Sciatic nerve (tissue), 2 donors: ENCODE results near the gene KRT35. TPM values are rescaled to one million over a fixed set of nuclear protein-coding genes. Genes with fewer than 3 reads are reported as not detected.

Source experiments
- ATAC-seq: fragments of 200-7000 bp; cut with Tn5 transposase; one replicate; pipeline ENCODE4 v1.9.1; 2020; ENCODE audit warnings: mild to moderate bottlenecking, moderate library complexity
- DNase-seq: peaks from one replicate; pipeline ENCODE4 v3.0.0-alpha.2; 2020; ENCODE audit warnings: low spot score
- intact Hi-C: fragments of 100-400 bp; cut with DNase I; formaldehyde crosslinking; loops from one replicate; pipeline ENCODE4 v1.14.2; 2022
- total RNA-seq: library from RNA; stranded (reverse); fragmentation: NEBNext Ultra II Directional; extraction: Animal tissue kit (Norgen Biotek cat#: 25700); gene quantifications from one replicate; pipeline ENCODE4 v1.2.1, GENCODE V29; 2021
- donor health status: DM: no; HTN: no; CAD: no.
- donor health status: DM: no; HTN: no; CAD: no.

KRT35 gene
- total RNA-seq, 1 donor from 2014 or later = 0.18 TPM

DNA sequence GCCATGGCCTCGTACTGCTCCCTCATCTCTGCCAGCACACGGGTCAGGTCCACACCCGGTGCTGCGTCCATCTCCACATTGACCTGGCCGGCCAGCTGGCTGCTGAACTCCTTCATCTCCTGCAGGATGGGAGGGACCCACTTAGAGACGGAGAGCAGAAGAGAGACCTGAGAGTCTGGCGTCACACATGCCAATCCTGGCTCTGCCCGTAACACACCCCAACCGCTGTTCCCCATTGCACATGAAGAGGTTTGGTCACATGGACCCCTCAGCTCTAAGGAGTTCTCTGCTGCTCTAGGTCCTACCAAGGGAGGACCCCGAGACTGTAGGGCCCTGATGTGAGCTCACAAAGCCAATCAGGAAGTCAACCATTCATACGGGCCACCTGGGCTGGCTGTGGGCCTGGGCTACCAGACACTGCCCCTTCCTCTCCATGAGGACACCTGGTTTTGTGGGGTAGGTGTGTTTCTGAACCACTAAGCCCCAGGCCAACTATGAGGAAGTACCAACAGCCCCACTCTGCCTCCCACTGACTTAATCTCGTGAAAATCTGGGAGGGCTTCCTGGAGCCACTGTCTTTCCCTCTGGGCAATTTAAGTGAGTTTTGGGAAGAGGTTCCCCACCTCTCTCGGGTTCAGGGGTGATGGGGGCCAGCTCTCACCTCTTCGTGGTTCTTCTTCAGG lies 35.3 kb upstream of the KRT35 start:
- intact Hi-C loops = no loop called here
- no peak for DNase-seq
- ATAC-seq = no peak

- intact Hi-C loops = no loop called here
- DNase-seq (no peak), ATAC-seq (peak; percentile 72)
Measured at GRCh38 chr17:41513168-41513547, 32.2 kb upstream of the KRT35 start.

DNA sequence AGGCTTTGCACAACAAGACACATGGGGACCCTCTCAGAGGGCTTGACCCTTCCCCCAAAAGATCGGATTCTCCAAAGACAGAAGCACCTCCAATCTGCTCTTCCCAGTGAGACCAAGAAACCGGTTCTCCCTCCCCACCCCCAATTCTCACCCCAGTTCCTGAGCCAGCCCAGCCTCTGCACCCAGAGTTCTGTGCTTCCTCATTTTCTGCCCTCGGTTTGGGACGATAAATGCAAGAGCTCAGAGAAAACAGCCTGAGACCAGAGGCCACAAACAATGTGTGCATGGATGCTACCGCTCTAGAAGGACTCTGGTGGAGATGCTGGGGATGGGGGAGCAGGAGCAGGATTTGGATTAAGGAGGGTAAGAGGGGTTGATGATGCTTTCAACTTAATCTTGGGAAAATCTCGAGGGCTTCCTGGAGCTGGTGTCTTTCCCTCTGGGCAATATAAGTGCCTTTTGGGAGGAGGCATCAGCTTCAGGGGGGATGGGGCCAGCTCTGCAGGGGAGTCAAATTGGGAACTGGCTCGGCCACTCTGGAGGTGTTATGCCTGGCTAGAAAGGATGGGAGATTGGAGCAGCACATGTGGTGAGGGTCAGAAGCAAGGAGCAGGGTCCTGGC lies 31.7 kb upstream of the KRT35 start:
- ATAC-seq (no peak), DNase-seq (no peak)
- intact Hi-C loops = no loop called here

- no peak for DNase-seq
- intact Hi-C loops = no loop called here
- no peak for ATAC-seq
Measured at GRCh38 chr17:41511716-41512115, 30.8 kb upstream of the KRT35 start.

DNA sequence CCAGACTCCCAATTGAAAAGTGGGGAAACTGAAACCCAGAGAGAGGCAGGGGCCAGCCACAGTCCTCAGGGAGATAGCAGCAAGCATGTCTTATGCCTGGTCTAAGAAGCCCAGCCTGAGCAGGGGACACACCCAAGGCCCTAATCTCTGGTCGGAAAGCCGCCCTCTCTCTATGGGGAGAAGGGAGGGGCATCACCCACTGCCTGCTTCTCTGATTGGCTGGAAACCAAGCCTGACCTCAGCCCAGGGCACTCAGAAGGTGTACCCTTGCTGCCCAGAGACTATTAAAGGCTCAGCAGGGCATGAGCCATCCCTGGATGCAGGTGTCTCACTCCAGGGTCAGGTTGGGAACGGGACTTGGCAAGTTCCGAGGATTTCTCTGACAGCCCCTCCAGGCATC lies 30.2 kb upstream of the KRT35 start:
- ATAC-seq (no peak), DNase-seq (no peak)
- intact Hi-C loops = no loop called here

DNA sequence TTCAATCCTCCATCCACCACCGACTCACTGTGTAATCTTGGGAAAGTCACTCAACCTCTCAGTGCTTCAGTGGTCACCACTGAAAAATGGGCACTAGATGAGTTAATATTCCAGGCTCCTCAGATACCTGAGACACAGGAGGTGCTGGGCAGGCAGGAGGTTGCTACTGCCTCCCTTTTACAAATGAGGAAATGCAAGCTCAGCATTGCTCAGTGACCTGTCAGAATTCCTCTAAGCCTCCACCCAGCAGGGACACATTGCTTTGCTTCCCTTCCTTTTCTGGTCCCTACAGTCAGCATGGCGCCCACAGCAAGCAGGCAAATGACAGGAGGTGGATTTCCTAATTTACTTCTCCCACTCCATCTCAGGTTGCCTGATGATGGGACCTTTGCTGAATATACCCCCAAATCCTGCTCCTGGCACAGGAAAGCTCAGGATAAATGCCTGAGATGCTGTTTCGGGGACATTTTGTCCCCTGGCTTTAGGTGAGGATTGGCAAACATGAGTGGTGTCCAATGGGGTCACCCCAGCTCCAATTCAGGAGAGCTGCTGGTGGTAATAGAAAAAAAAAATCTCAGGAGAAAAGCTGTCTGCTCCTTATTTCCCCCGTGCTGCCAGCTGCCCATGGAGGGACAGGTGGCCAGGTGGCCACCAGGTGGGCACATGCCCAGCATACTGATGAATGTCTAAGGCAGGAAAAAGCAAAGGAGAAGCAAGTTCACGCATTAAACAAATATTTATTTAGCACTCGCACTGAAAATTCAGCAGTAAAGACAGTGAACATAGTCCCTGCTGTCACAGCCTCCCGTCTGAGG lies 29.5 kb upstream of the KRT35 start:
- intact Hi-C loops = no loop called here
- DNase-seq (no peak), ATAC-seq (no peak)

GRCh38 chr17:41507315-41507880 lies 26.4 kb upstream of the KRT35 start:
- DNase-seq = no peak
- intact Hi-C loops = no loop called here
- ATAC-seq = no peak

GRCh38 chr17:41505809-41506767 lies 25.1 kb upstream of the KRT35 start:
- DNase-seq = no peak
- no peak for ATAC-seq
- intact Hi-C loops = no loop called here

DNA sequence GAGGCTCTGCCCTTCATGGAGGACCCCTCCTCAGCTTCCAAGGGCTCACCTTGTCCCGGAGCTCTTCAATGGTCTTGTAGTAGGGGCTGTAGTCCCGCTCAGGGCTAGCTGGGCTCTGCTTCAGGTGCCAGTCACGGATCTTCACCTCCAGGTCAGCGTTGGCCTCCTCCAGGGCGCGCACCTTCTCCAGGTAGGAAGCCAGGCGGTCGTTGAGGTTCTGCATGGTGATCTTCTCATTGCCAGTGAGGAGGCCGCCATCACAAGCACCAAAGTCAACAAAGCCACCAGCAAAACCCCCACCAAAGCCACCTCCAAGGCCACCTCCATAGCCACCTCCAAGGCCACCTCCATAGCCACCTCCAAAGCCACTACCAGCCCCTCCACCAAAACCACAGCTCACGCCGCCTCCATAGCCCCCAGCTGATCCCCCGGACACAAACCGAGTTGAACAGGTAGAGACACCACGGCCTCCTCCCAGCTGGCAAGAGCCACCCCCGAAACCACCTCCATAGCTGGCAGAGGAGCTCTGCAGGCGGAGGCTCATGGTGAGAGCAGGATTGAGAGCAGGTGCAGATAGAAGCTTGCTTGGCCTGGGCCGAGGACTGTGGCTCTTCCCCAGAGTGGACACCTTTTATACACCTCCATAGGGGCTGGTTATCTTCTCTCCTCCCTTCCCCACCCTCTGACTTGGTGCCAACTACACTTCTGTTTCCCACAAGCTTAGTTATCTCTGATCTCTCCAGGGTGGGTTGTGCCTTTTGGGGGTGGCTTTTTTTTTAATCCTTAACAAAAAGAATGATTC lies 24.3 kb upstream of the KRT35 start, which contains the start of gene KRT13:
Gene KRT13, minus strand, starts transcription at position 606 of the 802 bp plus-strand sequence. Its CDS starts 62 bp downstream, at position 544.
- no peak for DNase-seq
- no peak for ATAC-seq
- intact Hi-C loops = no loop called here

- intact Hi-C loops = no loop called here
- ATAC-seq (no peak), DNase-seq (no peak)
Measured at GRCh38 chr17:41504246-41504977, 23.5 kb upstream of the KRT35 start.

DNA sequence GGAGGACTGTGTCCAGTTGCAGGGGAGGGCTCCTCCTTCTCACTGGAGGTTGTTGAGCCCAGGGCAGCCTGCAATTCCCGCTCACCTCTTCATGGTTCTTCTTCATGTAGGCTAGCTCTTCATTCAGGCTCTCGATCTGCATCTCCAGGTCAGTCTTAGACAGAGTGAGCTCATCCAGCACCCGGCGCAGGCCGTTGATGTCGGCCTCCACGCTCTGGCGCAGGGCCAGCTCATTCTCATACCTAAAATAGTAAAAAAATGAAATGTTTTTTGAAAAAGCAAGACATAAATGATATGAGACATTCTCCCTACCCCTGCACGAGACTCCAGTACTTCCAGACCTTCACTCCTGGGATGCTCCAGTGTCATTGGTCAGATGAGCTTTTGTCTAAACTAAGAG lies 22.3 kb upstream of the KRT35 start:
- ATAC-seq (no peak), DNase-seq (no peak)
- intact Hi-C loops = no loop called here

- intact Hi-C loops = no loop called here
- no peak for DNase-seq
- no peak for ATAC-seq
Measured at GRCh38 chr17:41500131-41500911, 19.4 kb upstream of the KRT35 start.

- DNase-seq (no peak), ATAC-seq (no peak)
- intact Hi-C loops = no loop called here
Measured at GRCh38 chr17:41499714-41500113, 18.8 kb upstream of the KRT35 start.

DNA sequence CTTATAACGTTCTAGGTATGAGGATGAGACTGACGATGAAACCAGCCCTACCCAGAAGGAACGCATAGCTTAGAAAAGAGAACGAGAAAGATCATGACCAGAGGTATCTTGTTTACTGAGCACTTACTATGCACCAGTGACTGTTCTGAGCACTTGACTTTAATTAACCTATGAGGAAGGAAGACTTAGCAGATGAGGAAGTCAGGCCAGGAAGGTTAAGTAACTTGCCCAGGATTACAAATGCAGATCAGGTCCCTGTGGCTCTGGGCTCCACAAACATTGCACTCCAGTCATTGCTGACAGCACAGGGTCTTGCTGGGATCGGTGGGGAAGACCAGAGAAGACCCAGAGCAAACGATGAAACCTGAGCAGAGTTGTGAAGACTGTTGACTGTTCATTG lies 17.3 kb upstream of the KRT35 start:
- intact Hi-C loops = no loop called here
- DNase-seq = no peak
- no peak for ATAC-seq

DNA sequence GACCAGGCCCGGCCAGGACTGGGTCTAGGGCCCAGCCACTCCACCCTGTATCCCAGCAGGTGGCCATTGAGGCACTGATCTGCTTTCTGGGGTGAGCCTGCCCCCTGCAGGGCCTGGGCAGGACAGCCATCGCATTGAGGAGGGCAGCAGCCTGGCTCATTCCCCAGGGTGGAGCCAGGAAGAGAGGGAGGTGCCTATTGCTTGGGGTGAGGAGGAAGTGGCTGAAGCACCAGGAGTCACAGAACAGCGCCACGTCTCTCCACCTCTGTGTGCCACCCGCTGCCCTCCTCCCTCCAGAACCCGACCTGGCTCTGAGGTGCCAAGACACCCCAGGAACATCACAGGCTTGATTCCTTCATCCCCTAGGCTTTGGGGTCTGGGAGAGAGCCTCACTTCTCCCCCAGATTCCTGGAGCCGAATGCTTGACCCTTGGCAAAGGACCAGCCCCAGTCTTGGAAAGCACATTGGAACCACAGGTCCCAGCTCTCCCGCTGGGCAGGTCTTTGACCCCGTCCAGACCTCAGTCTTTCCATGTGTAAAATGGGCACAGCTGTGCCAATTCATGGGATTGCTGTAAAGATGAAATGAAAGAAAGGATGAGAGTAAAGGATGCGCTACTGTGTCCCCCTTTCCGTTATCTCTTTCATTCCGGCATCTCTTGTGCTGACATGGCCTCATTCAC lies 16.0 kb upstream of the KRT35 start:
- DNase-seq (no peak), ATAC-seq (peak; percentile 58)
- intact Hi-C loops = no loop called here

DNA sequence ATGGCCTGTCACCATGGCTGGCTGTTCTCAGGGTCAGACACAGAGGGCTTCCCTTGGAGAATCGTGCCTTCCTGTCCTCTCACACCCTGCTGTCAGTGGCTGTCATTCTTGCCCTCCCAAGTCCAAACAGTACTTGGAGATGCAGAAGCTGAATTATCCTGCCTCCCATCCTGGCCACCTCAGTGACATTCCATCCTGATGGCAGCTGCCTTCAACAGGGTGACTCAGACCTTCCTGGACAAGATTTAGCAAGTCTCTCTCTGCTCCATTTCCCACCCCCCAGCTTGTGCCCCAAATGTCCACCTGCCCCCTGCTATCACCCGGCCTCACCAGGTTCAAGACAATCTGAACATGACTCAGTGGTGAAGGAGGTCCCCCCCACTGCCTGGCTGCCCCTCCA lies 13.6 kb upstream of the KRT35 start:
- ATAC-seq (no peak), DNase-seq (no peak)
- intact Hi-C loops = no loop called here
